IMR-90 (cell line): Measurements from ENCODE around the gene CLNK. TPM values are rescaled to one million over a fixed set of nuclear protein-coding genes. Genes with fewer than 3 reads are reported as not detected.

Source experiments
- ATAC-seq: fragments of 200-7000 bp; cut with Tn5 transposase; 2 replicates; pipeline ENCODE4 v1.9.1; 2020; ENCODE audit warnings: low read depth, mild to moderate bottlenecking, moderate library complexity
- BruUV-seq: library from RNA; stranded (reverse); fragments of 400-500 nt; replicated peaks from 2 replicates; lab custom pipeline; 2021; lab: Mats Ljungman, UMichigan
- CTCF ChIA-PET: fragments of 300-600 bp; formaldehyde crosslinking; extraction: SDS; loops from one replicate; lab custom pipeline; 2021; ENCODE audit warnings: antibody characterized with exemption; lab: Yijun Ruan, JAX
- POLR2A ChIA-PET: fragments of 300-600 bp; sonication (Branson Sonifier 250); formaldehyde crosslinking; loops from one replicate; lab custom pipeline; 2022; ENCODE audit warnings: antibody characterized with exemption; ENCODE audit not compliant: unreplicated experiment; lab: Charles Lee
- DNase-seq: peaks from one replicate; pipeline ENCODE4 v3.0.0; 2013
- H2AFZ ChIP-seq: replicated peaks from 2 replicates; pipeline ENCODE3; 2013; ENCODE audit warnings: low read length, mild to moderate bottlenecking; ENCODE audit not compliant: poor library complexity
- H2AK5ac ChIP-seq: 2 replicates; pipeline ENCODE4 v1.6.1; 2013; ENCODE audit warnings: low read depth, low read length, inconsistent platforms
- H2AK9ac ChIP-seq: replicated peaks from 2 replicates; pipeline ENCODE3; 2013; ENCODE audit warnings: mild to moderate bottlenecking, low read depth, low read length, moderate library complexity; ENCODE audit not compliant: poor library complexity
- H2BK120ac ChIP-seq: 2 replicates; pipeline ENCODE4 v1.6.1; 2013; ENCODE audit warnings: low read depth, low read length, inconsistent platforms
- H2BK15ac ChIP-seq: 3 replicates; pipeline ENCODE4 v1.6.1; 2013; ENCODE audit warnings: low read depth, low read length, inconsistent platforms
- H2BK20ac ChIP-seq: 2 replicates; pipeline ENCODE4 v1.6.1; 2013; ENCODE audit warnings: low read depth, mild to moderate bottlenecking, inconsistent platforms, low read length, moderate library complexity
- H2BK5ac ChIP-seq: 2 replicates; pipeline ENCODE4 v1.6.1; 2013; ENCODE audit warnings: mild to moderate bottlenecking, low read depth, low read length, inconsistent platforms; ENCODE audit not compliant: poor library complexity, severe bottlenecking
- H3K14ac ChIP-seq: replicated peaks from 2 replicates; pipeline ENCODE4 v1.6.1; 2013; ENCODE audit warnings: low read depth, low read length, inconsistent platforms
- H3K18ac ChIP-seq: 2 replicates; pipeline ENCODE4 v1.6.1; 2013; ENCODE audit warnings: low read depth, low read length, control low read depth
- H3K23ac ChIP-seq: 2 replicates; pipeline ENCODE4 v1.6.1; 2013; ENCODE audit warnings: low read depth, low read length, inconsistent platforms
- H3K27ac ChIP-seq: 2 replicates; pipeline ENCODE4 v1.5.1; 2013; ENCODE audit warnings: mild to moderate bottlenecking, control low read depth, low read length; ENCODE audit not compliant: insufficient read depth
- H3K27me3 ChIP-seq: 2 replicates; pipeline ENCODE4 v1.6.1; 2013; ENCODE audit warnings: low read length; ENCODE audit not compliant: control insufficient read depth, insufficient read depth
- H3K36me3 ChIP-seq: 2 replicates; pipeline ENCODE4 v1.6.1; 2013; ENCODE audit warnings: low read length, mixed read lengths; ENCODE audit not compliant: control insufficient read depth, insufficient read depth
- H3K4ac ChIP-seq: 2 replicates; pipeline ENCODE4 v1.6.1; 2013; ENCODE audit warnings: low read depth, low read length, inconsistent platforms
- H3K4me1 ChIP-seq: 2 replicates; pipeline ENCODE4 v1.6.1; 2013; ENCODE audit warnings: low read length, mixed read lengths; ENCODE audit not compliant: control insufficient read depth, insufficient read depth
- H3K4me2 ChIP-seq: 2 replicates; pipeline ENCODE4 v1.6.1; 2013; ENCODE audit warnings: low read depth, mild to moderate bottlenecking, control low read depth, low read length, moderate library complexity
- H3K4me3 ChIP-seq: 2 replicates; pipeline ENCODE4 v1.5.1; 2013; ENCODE audit warnings: low read depth, mild to moderate bottlenecking, control low read depth, low read length, moderate library complexity; ENCODE audit not compliant: insufficient read depth
- H3K56ac ChIP-seq: 2 replicates; pipeline ENCODE4 v1.6.1; 2013; ENCODE audit warnings: low read length, inconsistent platforms; ENCODE audit not compliant: insufficient read depth; ENCODE audit errors: extremely low read depth
- H3K79me1 ChIP-seq, 2 experiments: 2 replicates each; pipeline ENCODE4 v1.6.1; 2013; ENCODE audit warnings: low read length in 2 of 2, inconsistent platforms in 1 of 2, low read depth in 1 of 2
- H3K9ac ChIP-seq: 2 replicates; pipeline ENCODE4 v1.6.1; 2013; ENCODE audit warnings: low read depth, low read length, control low read depth
- H3K9me1 ChIP-seq: 2 replicates; pipeline ENCODE4 v1.6.1; 2013; ENCODE audit warnings: low read length, inconsistent platforms; ENCODE audit not compliant: insufficient read depth
- H3K9me3 ChIP-seq: 2 replicates; pipeline ENCODE4 v1.6.1; 2013; ENCODE audit warnings: low read length; ENCODE audit not compliant: control insufficient read depth, insufficient read depth
- H4K20me1 ChIP-seq: 2 replicates; pipeline ENCODE4 v1.6.1; 2013; ENCODE audit warnings: low read length, inconsistent platforms; ENCODE audit not compliant: insufficient read depth
- H4K5ac ChIP-seq: 2 replicates; pipeline ENCODE4 v1.6.1; 2013; ENCODE audit warnings: mild to moderate bottlenecking, low read depth, low read length, control low read depth
- H4K8ac ChIP-seq, 2 experiments: 2 replicates each; pipeline ENCODE4 v1.6.1; 2013; ENCODE audit warnings: low read depth in 2 of 2, low read length in 2 of 2, control low read depth in 1 of 2, inconsistent platforms in 1 of 2
- H4K91ac ChIP-seq: 2 replicates; pipeline ENCODE4 v1.6.1; 2013; ENCODE audit warnings: low read depth, low read length, inconsistent platforms; ENCODE audit not compliant: insufficient read depth
- BHLHE40 ChIP-seq: fragments of 150-350 bp; IDR thresholded peaks from 2 replicates; pipeline ENCODE4 v1.6.1; 2016; ENCODE audit warnings: mild to moderate bottlenecking, low read depth, low read length
- CEBPB ChIP-seq: IDR thresholded peaks from 2 replicates; pipeline ENCODE4 v1.6.1; 2012; ENCODE audit warnings: low read depth, low read length, improper control_type of control experiment
- CHD1 ChIP-seq: IDR thresholded peaks from 2 replicates; pipeline ENCODE4 v1.6.1; 2012; ENCODE audit warnings: low read depth, low read length, improper control_type of control experiment
- FOS ChIP-seq: fragments of 150-350 bp; IDR thresholded peaks from 2 replicates; pipeline ENCODE4 v1.6.1; 2016; ENCODE audit warnings: low read depth, low read length
- MAFK ChIP-seq: IDR thresholded peaks from 2 replicates; pipeline ENCODE4 v1.6.1; 2012; ENCODE audit warnings: low read depth, low read length, improper control_type of control experiment
- MAZ ChIP-seq: IDR thresholded peaks from 2 replicates; pipeline ENCODE4 v1.6.1; 2012; ENCODE audit warnings: low read depth, mild to moderate bottlenecking, low read length, improper control_type of control experiment, moderate library complexity, borderline replicate concordance
- MXI1 ChIP-seq: IDR thresholded peaks from 2 replicates; pipeline ENCODE4 v1.6.1; 2012; ENCODE audit warnings: low read depth, mild to moderate bottlenecking, low read length, moderate library complexity, borderline replicate concordance
- NFE2L2 ChIP-seq: fragments of 150-350 bp; IDR thresholded peaks from 2 replicates; pipeline ENCODE4 v1.6.1; 2016; ENCODE audit warnings: low read depth, mild to moderate bottlenecking, low read length
- POLR2A ChIP-seq: IDR thresholded peaks from 2 replicates; pipeline ENCODE4 v1.6.1; 2012; ENCODE audit warnings: mild to moderate bottlenecking, low read depth, low read length
- RAD21 ChIP-seq: IDR thresholded peaks from 2 replicates; pipeline ENCODE4 v1.6.1; 2012; ENCODE audit warnings: low read length, improper control_type of control experiment
- RCOR1 ChIP-seq: IDR thresholded peaks from 2 replicates; pipeline ENCODE4 v1.6.1; 2012; ENCODE audit warnings: mild to moderate bottlenecking, low read length, improper control_type of control experiment; ENCODE audit not compliant: insufficient replicate concordance
- RFX5 ChIP-seq: IDR thresholded peaks from 2 replicates; pipeline ENCODE4 v1.8.0; 2012; ENCODE audit warnings: low read depth, mild to moderate bottlenecking, low read length, moderate library complexity
- SMC3 ChIP-seq: fragments of 150-350 bp; IDR thresholded peaks from 2 replicates; pipeline ENCODE4 v1.6.1; 2016; ENCODE audit warnings: low read depth, mild to moderate bottlenecking, antibody characterized with exemption, low read length, moderate library complexity
- WGBS, 2 experiments: methylation state at CpG; one replicate each; pipeline versions ENCODE4 v1.1.5 to v1.1.7; 2013; ENCODE audit warnings: missing lambda C conversion rate in 2 of 2; ENCODE audit not compliant: insufficient read length in 1 of 2; ENCODE audit errors: extremely low coverage in 2 of 2; 5-methylcytosine and 5-hydroxymethylcytosine counted together
- dilution Hi-C: fragments of 300-500 bp; cut with HindIII; formaldehyde crosslinking; loops from one replicate; pipeline ENCODE4 v1.14.3; 2018; ENCODE audit warnings: low sequenced_read_pairs; ENCODE audit not compliant: unreplicated experiment
- in situ Hi-C: fragments of 300-500 bp; cut with MboI; formaldehyde crosslinking; loops from 3 replicates; pipeline ENCODE4 v1.14.3; 2019; ENCODE audit warnings: low sequenced_read_pairs, inconsistent platforms, mixed read lengths
- intact Hi-C: fragments of 100-400 bp; cut with micrococcal nuclease; formaldehyde crosslinking; loops from 2 replicates; pipeline ENCODE4 v1.10.0; 2022
- polyA plus RNA-seq, 3 experiments: library from polyadenylated mRNA; depleted of rRNA; stranded (reverse); fragments of >200 nt; gene quantifications; 2 replicates each; pipeline ENCODE4 v1.2.3, GENCODE V29; 2012; ENCODE audit warnings: low replicate concordance in 1 of 3
- total RNA-seq: library from RNA; depleted of rRNA; stranded (reverse); fragments of >200 nt; gene quantifications from 2 replicates; pipeline ENCODE4 v1.2.3, GENCODE V29; 2012
- TF ChIP-seq, protein P1 (sequence below): conservative IDR thresholded peaks from 2 replicates; pipeline ENCODE4 v1.5.1; 2012; ENCODE audit warnings: mild to moderate bottlenecking, low read depth, low read length, improper control_type of control experiment
- TF ChIP-seq, protein P2 (sequence below): fragments of 150-350 bp; IDR thresholded peaks from 2 replicates; pipeline ENCODE4 v1.6.1; 2017; ENCODE audit warnings: mild to moderate bottlenecking, antibody characterized with exemption, low read length, low read depth

Gene CLNK
- total and polyA plus RNA-seq, 2 of the 4 experiments (the other 2 are of a cell fraction), result not detected

DNA sequence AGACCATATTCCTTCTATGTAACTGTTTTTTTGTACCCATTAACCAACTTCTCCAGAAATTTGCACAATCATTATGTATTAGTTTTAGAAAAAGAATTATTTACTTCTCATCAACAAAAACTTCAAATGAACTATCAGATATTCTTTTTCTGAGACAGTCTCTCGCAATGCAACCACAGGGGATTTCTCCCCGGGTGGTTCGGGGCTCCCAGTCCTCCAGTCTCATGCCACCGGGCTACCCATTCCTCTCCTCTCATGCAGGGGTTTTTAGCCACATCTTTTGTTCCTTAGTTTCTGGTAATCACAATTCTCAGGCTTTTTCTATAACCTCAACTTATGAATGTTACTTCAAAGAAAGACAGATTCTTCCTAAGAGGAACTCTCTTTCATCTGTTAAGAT lies 46.6 kb upstream of the CLNK start:
- BruUV-seq, result no TSS peak

More for the DNA sequence above, 46.6 kb upstream of the CLNK start:
- Histone ChIP-seq H3K4ac (no peak overlapping the region), H3K23ac (no peak overlapping the region), H4K8ac (no peak overlapping the region), H3K27ac (no peak overlapping the region), H4K20me1 (no peaks in the 10 kb centered on the region), H3K4me1 (no peaks in the 10 kb centered on the region), H3K9me1 (no peaks in the 10 kb centered on the region), H2BK5ac (no peak overlapping the region), H4K91ac (no peak overlapping the region), H2BK120ac (no peak overlapping the region), H3K56ac (no peak overlapping the region), H2AFZ (no peak overlapping the region), H3K27me3 (peaks cover 2% of the 10 kb centered on the region), H3K9me3 (no peaks in the 10 kb centered on the region), H3K4me3 (no peak overlapping the region), H2AK5ac (no peak overlapping the region), H3K14ac (no peak overlapping the region), H3K36me3 (no peaks in the 10 kb centered on the region), H2AK9ac (no peak overlapping the region), H3K79me1 (no peaks in the 10 kb centered on the region), H3K9ac (no peak overlapping the region), H2BK20ac (no peak overlapping the region), H3K4me2 (no peak overlapping the region), H2BK15ac (no peak overlapping the region), H4K5ac (no peak overlapping the region), H3K18ac (no peak overlapping the region)
- TF ChIP-seq SMC3, result no peak
- no peak for TF ChIP-seq MXI1
- TF ChIP-seq NFE2L2, result no peak
- TF ChIP-seq, protein P1, sequence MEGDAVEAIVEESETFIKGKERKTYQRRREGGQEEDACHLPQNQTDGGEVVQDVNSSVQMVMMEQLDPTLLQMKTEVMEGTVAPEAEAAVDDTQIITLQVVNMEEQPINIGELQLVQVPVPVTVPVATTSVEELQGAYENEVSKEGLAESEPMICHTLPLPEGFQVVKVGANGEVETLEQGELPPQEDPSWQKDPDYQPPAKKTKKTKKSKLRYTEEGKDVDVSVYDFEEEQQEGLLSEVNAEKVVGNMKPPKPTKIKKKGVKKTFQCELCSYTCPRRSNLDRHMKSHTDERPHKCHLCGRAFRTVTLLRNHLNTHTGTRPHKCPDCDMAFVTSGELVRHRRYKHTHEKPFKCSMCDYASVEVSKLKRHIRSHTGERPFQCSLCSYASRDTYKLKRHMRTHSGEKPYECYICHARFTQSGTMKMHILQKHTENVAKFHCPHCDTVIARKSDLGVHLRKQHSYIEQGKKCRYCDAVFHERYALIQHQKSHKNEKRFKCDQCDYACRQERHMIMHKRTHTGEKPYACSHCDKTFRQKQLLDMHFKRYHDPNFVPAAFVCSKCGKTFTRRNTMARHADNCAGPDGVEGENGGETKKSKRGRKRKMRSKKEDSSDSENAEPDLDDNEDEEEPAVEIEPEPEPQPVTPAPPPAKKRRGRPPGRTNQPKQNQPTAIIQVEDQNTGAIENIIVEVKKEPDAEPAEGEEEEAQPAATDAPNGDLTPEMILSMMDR, result no peak
- no peak for TF ChIP-seq RFX5
- TF ChIP-seq FOS, result no peak
- TF ChIP-seq, protein P2, sequence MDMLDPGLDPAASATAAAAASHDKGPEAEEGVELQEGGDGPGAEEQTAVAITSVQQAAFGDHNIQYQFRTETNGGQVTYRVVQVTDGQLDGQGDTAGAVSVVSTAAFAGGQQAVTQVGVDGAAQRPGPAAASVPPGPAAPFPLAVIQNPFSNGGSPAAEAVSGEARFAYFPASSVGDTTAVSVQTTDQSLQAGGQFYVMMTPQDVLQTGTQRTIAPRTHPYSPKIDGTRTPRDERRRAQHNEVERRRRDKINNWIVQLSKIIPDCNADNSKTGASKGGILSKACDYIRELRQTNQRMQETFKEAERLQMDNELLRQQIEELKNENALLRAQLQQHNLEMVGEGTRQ, result no peak
- no peak for TF ChIP-seq POLR2A
- no peak for TF ChIP-seq CHD1
- TF ChIP-seq RCOR1, result no peak
- TF ChIP-seq MAFK, result no peak
- TF ChIP-seq MAZ, result no peak
- TF ChIP-seq BHLHE40, result no peak
- no peak for TF ChIP-seq RAD21
- no peak for TF ChIP-seq CEBPB
- ATAC-seq (no peak), DNase-seq (no peak)
- ChIA-PET CTCF (no interaction called here), POLR2A (no interaction called here)
- intact Hi-C loops, result no loop called here
- in situ Hi-C loops, result no loop called here
- dilution Hi-C loops, result no loop called here
- WGBS, 2 experiments, result 80% methylated on average over 2 of the region's 4 CpGs; no CpG with 5 or more reads in 1 of the 2 experiments
